Measurements from ENCODE around the gene PACS2. TPM values are rescaled to one million over a fixed set of nuclear protein-coding genes. Genes with fewer than 3 reads are reported as not detected.

The PACS2 gene
- total RNA-seq, 1 donor from 2014 or later = 22.5 TPM

DNA sequence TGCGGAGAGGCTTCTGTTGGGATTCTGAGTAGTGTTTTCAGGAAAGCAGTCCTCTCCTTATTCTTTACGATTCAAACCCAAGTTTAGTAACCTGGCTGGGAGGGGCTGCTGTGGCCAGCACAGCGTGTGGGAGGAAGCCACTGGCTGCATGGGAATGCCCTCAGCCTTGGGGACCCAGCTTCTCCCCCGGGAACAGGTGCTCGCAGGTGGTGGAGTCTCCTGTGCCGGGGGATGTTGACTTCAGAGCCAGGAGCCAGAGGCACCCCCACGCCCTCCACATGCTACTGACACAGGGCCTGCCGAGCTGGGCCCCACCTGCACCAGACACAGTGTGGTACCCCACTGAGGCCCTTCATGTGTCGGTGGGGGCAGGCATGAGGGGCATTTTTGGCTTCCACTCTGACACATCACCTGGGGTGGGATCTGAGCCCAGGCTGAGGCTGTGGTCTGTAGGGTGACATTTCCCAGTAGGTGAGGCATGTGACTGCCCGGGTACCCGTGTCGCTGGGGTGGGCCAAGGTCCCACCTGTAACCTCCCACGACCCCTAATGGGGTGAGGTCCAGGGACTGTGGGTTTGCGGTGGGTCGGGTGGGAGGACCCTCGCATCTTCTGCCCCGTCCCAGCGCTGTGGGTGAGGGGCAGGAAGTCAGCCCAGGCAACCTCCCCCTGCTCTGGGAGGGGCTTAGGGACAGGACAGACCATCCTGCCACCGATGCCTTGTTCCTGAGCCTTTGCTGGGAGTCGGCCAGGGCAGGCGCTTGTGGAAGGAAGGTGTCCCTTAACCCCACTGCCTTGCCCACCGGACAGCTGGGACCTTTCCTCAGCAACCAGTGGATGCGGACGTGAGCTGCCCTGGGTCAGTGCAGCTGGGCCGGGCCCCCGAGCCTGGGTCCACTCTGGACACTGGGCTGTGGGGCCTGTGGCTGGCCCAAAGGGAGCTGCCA lies 131.6 kb downstream of the PACS2 start:
- peaks cover 6% of the 10 kb centered on the region for H3K36me3 Mint-ChIP-seq
- no peaks in the 10 kb centered on the region for H3F3A ChIP-seq (ENCODE audit: low read depth)
- H4K20me1 ChIP-seq (ENCODE audit: low read depth) = peaks cover 53% of the 10 kb centered on the region
- H3K36me3 ChIP-seq = no peaks in the 10 kb centered on the region
- H3K27me3 Mint-ChIP-seq (ENCODE audit: insufficient read depth, low read depth) = no peaks in the 10 kb centered on the region
- no peaks in the 10 kb centered on the region for H3K9me3 Mint-ChIP-seq
- H3K4me3 Mint-ChIP-seq = no peak overlapping the region
- no peak overlapping the region for H3K4me3 ChIP-seq
- H3K27ac ChIP-seq = no peak overlapping the region
- no peak for TF ChIP-seq EZH2phosphoT487 (IDR thresholded peaks at IDR 0.05)
- TF ChIP-seq EZH2 (IDR thresholded peaks at IDR 0.05) = no peak
- TF ChIP-seq, protein P1, sequence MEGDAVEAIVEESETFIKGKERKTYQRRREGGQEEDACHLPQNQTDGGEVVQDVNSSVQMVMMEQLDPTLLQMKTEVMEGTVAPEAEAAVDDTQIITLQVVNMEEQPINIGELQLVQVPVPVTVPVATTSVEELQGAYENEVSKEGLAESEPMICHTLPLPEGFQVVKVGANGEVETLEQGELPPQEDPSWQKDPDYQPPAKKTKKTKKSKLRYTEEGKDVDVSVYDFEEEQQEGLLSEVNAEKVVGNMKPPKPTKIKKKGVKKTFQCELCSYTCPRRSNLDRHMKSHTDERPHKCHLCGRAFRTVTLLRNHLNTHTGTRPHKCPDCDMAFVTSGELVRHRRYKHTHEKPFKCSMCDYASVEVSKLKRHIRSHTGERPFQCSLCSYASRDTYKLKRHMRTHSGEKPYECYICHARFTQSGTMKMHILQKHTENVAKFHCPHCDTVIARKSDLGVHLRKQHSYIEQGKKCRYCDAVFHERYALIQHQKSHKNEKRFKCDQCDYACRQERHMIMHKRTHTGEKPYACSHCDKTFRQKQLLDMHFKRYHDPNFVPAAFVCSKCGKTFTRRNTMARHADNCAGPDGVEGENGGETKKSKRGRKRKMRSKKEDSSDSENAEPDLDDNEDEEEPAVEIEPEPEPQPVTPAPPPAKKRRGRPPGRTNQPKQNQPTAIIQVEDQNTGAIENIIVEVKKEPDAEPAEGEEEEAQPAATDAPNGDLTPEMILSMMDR (IDR thresholded peaks at IDR 0.05) = no peak
- no peaks in the 10 kb centered on the region for H3K27me3 ChIP-seq
- no peaks in the 10 kb centered on the region for H3K9me3 ChIP-seq (ENCODE audit: low read depth)
- no peak for DNase-seq (ENCODE audit: low spot score)
- no peak overlapping the region for H3K9ac ChIP-seq
- no peaks in the 10 kb centered on the region for H3K4me1 Mint-ChIP-seq
- peaks cover 16% of the 10 kb centered on the region for H3K79me2 ChIP-seq (ENCODE audit: low read depth)
- H3K27ac Mint-ChIP-seq = peak overlapping the region; percentile 37
- H3K4me2 ChIP-seq = no peak overlapping the region
- H2AFZ ChIP-seq (replicated peaks) = no peak overlapping the region
- H3K4me1 ChIP-seq = no peaks in the 10 kb centered on the region

DNA sequence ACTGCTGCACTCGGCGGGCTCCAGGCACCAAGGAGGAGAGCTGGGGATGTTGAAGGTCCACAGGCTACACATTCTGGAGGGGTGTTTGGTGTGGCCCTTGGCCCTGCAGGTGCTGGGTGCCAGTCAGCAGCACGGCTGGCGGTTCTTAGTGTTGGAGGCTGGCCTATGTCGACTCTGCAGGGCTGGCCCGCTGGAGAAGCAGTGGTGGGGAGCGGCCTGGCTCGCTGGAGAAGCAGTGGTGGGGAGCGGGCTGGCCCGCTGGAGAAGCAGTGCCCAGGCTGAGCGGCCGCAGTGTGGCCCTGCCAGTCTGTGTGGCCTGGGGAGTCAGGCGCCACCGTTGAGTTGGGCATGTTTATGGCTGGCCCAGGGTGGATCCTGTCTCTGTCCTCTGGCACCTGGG lies 132.4 kb downstream of the PACS2 start:
- H3K4me1 Mint-ChIP-seq = no peaks in the 10 kb centered on the region
- no peak overlapping the region for H3K4me3 Mint-ChIP-seq
- Histone ChIP-seq H3F3A (ENCODE audit: low read depth) (no peaks in the 10 kb centered on the region), H3K4me1 (no peaks in the 10 kb centered on the region), H3K4me3 (no peak overlapping the region), H3K4me2 (no peak overlapping the region), H3K79me2 (ENCODE audit: low read depth) (peaks cover 16% of the 10 kb centered on the region), H3K9me3 (ENCODE audit: low read depth) (no peaks in the 10 kb centered on the region), H3K9ac (no peak overlapping the region), H3K36me3 (no peaks in the 10 kb centered on the region), H4K20me1 (ENCODE audit: low read depth) (peaks cover 53% of the 10 kb centered on the region), H3K27me3 (no peaks in the 10 kb centered on the region), H2AFZ (replicated peaks) (no peak overlapping the region), H3K27ac (no peak overlapping the region)
- TF ChIP-seq, protein P1 (IDR thresholded peaks at IDR 0.05) = no peak
- TF ChIP-seq EZH2phosphoT487 (IDR thresholded peaks at IDR 0.05) = no peak
- TF ChIP-seq EZH2 (IDR thresholded peaks at IDR 0.05) = no peak
- H3K36me3 Mint-ChIP-seq = peaks cover 4% of the 10 kb centered on the region
- no peaks in the 10 kb centered on the region for H3K9me3 Mint-ChIP-seq
- no peak for DNase-seq (ENCODE audit: low spot score)
- H3K27me3 Mint-ChIP-seq (ENCODE audit: insufficient read depth, low read depth) = no peaks in the 10 kb centered on the region
- peak overlapping the region; percentile 17 for H3K27ac Mint-ChIP-seq

Other genes starting within 250 kb of the PACS2 start
- 0.22 and 0.51 TPM in 2 replicates for gene GPR132, start 249.3 kb upstream of the PACS2 start, total RNA-seq (ENCODE audit: low replicate concordance)
- gene JAG2, start 146.0 kb upstream of the PACS2 start, total RNA-seq (ENCODE audit: low replicate concordance) = 2.1 and 4.3 TPM in 2 replicates
- gene NUDT14, start 133.4 kb upstream of the PACS2 start, total RNA-seq (ENCODE audit: low replicate concordance) = 5.5 and 27.0 TPM in 2 replicates
- 9.0 and 15.0 TPM in 2 replicates for gene BTBD6, start 66.2 kb upstream of the PACS2 start, total RNA-seq (ENCODE audit: low replicate concordance)
- 16.9 and 40.5 TPM in 2 replicates for gene BRF1, start 13.7 kb upstream of the PACS2 start, total RNA-seq (ENCODE audit: low replicate concordance)
- 0.84 TPM in 1 of 2 replicates, not detected in the other for gene TEX22, start 83.8 kb downstream of the PACS2 start, total RNA-seq (ENCODE audit: low replicate concordance)
- gene MTA1, start 105.1 kb downstream of the PACS2 start, total RNA-seq (ENCODE audit: low replicate concordance) = 59.8 and 117 TPM in 2 replicates
- gene CRIP2, start 160.1 kb downstream of the PACS2 start, total RNA-seq (ENCODE audit: low replicate concordance) = 0.30 and 3.5 TPM in 2 replicates
- 2.6 TPM in 1 of 2 replicates, not detected in the other for gene CRIP1, start 172.1 kb downstream of the PACS2 start, total RNA-seq (ENCODE audit: low replicate concordance)
- 3.6 and 25.0 TPM in 2 replicates for gene TEDC1, start 176.5 kb downstream of the PACS2 start, total RNA-seq (ENCODE audit: low replicate concordance)
- gene TMEM121, start 211.8 kb downstream of the PACS2 start, total RNA-seq (ENCODE audit: low replicate concordance) = 0.90 and 3.6 TPM in 2 replicates